Vagina (tissue), 2 donors: ENCODE results near the gene LRRC4C.

Experiments
- CTCF ChIP-seq, 3 experiments: fragments of 450-650 bp in 2 of 3; fragments of 200-600 bp in 1 of 3; sonication (generic) in 1 of 3; IDR thresholded peaks; one replicate each; pipeline ENCODE4 v1.5.1; 2017 to 2019; ENCODE audit warnings: antibody characterized with exemption in 3 of 3, mild to moderate bottlenecking in 2 of 3, moderate library complexity in 2 of 3
- POLR2A ChIP-seq, 2 donors: fragments of 450-650 bp; IDR thresholded peaks; one replicate each; pipeline ENCODE4 v1.6.1; 2017; ENCODE audit warnings: antibody characterized with exemption in 2 of 2, mild to moderate bottlenecking in 2 of 2, moderate library complexity in 2 of 2
- POLR2AphosphoS5 ChIP-seq, 2 donors: sonication (generic); formaldehyde crosslinking; IDR thresholded peaks; one replicate each; pipeline ENCODE4 v1.9.0; 2017; ENCODE audit warnings: antibody characterized with exemption in 2 of 2, mild to moderate bottlenecking in 2 of 2, low read depth in 1 of 2; ENCODE audit not compliant: insufficient read depth in 1 of 2

GRCh38 chr11:40689823-40690222 lies 769.6 kb downstream of the LRRC4C start:
- TF ChIP-seq CTCF (IDR thresholded peaks at IDR 0.05) (no peak), POLR2A (IDR thresholded peaks at IDR 0.05) (no peak), POLR2AphosphoS5 (IDR thresholded peaks at IDR 0.05; ENCODE audit: insufficient read depth in 1 of 2, low read depth in 1 of 2) (no peak)
